Spleen (tissue), 11 donors: ENCODE data around the gene PRICKLE1. TPM values are rescaled to one million over a fixed set of nuclear protein-coding genes. Genes with fewer than 3 reads are reported as not detected.

Source experiments
- DNase-seq: peaks from one replicate; pipeline ENCODE4 v3.0.0-alpha.2; 2020
- H3K27ac ChIP-seq, 8 donors: fragments of 200-600 bp; sonication (generic) in 7 of 8; 1 replicate in 4 of 8; 2 replicates in 4 of 8; pipeline versions ENCODE4 v1.5.0 to v1.8.0; 2016 to 2021; ENCODE audit warnings: inconsistent platforms in 4 of 8, mild to moderate bottlenecking in 4 of 8, moderate library complexity in 1 of 8
- H3K27me3 ChIP-seq, 7 donors: fragments of 200-600 bp; sonication (generic) in 6 of 7; replicated peaks in 1 of 7; 1 replicate in 4 of 7; 2 replicates in 3 of 7; pipeline versions ENCODE4 v1.5.0 to v1.8.0; 2016 to 2021; ENCODE audit warnings: inconsistent platforms in 3 of 7, mild to moderate bottlenecking in 1 of 7
- H3K36me3 ChIP-seq, 6 donors: fragments of 200-600 bp; sonication (generic) in 5 of 6; 1 replicate in 4 of 6; 2 replicates in 2 of 6; pipeline versions ENCODE4 v1.5.0 to v1.8.0; 2016 to 2021; ENCODE audit warnings: inconsistent platforms in 2 of 6
- H3K4me1 ChIP-seq, 6 donors: fragments of 200-600 bp; sonication (generic) in 5 of 6; 1 replicate in 3 of 6; 2 replicates in 3 of 6; pipeline versions ENCODE4 v1.5.0 to v1.8.0; 2016 to 2021; ENCODE audit warnings: inconsistent platforms in 3 of 6
- H3K4me3 ChIP-seq, 8 donors: fragments of 200-600 bp; sonication (generic) in 7 of 8; 1 replicate in 4 of 8; 2 replicates in 4 of 8; pipeline versions ENCODE4 v1.5.0 to v1.8.0; 2016 to 2021; ENCODE audit warnings: inconsistent platforms in 4 of 8, mild to moderate bottlenecking in 4 of 8, moderate library complexity in 2 of 8
- H3K9me3 ChIP-seq, 8 donors: fragments of 200-600 bp; sonication (generic) in 7 of 8; 1 replicate in 4 of 8; 2 replicates in 4 of 8; pipeline versions ENCODE4 v1.5.0 to v1.8.0; 2016 to 2021; ENCODE audit warnings: inconsistent platforms in 4 of 8
- POLR2A ChIP-seq, 3 donors: fragments of 450-650 bp; IDR thresholded peaks; one replicate each; pipeline ENCODE4 v1.5.1; 2017; ENCODE audit warnings: antibody characterized with exemption in 3 of 3, mild to moderate bottlenecking in 1 of 3
- POLR2AphosphoS5 ChIP-seq, 3 donors: sonication (generic); formaldehyde crosslinking; IDR thresholded peaks; one replicate each; pipeline ENCODE4 v1.5.1; 2017; ENCODE audit warnings: antibody characterized with exemption in 3 of 3
- WGBS, 5 donors: extraction: QIAGEN DNeasy Blood & Tissue Kit in 3 of 5; methylation state at CpG; one replicate each; pipeline versions ENCODE4 v1.1.5 to v1.1.7; 2013 to 2018; 5-methylcytosine and 5-hydroxymethylcytosine counted together
- intact Hi-C: fragments of 100-400 bp; cut with DNase I; formaldehyde crosslinking; loops from one replicate; pipeline ENCODE4 v1.15.0; 2023; ENCODE audit warnings: low total_unique reads
- polyA plus RNA-seq, 3 donors: library from polyadenylated mRNA; stranded (reverse); fragments of 200-250 nt; gene quantifications; one replicate each; pipeline ENCODE4 v1.2.1, GENCODE V29; 2013
- total RNA-seq, 7 donors: library from RNA; depleted of rRNA in 3 of 7; stranded (reverse); fragments of >200 nt in 3 of 7; fragmentation: NEBNext Ultra II Directional in 4 of 7; extraction: Animal tissue kit (Norgen Biotek cat#: 25700) in 4 of 7; gene quantifications; one replicate each; pipeline versions ENCODE4 v1.1.0 to v1.2.1, GENCODE V29; 2016 to 2021
- TF ChIP-seq, protein P1 (sequence below), 11 experiments: fragments of 200-600 bp in 7 of 11; fragments of 450-650 bp in 4 of 11; sonication (generic) in 4 of 11; IDR thresholded peaks in 8 of 11; conservative IDR thresholded peaks in 3 of 11; 1 replicate in 7 of 11; 2 replicates in 4 of 11; pipeline versions ENCODE4 v1.4.0 to v1.8.0; 2016 to 2021; ENCODE audit warnings: antibody characterized with exemption in 11 of 11, inconsistent platforms in 4 of 11, mild to moderate bottlenecking in 1 of 11
- donor health status: healthy with polysubstance abuse.
- donor health status: DM: no; HTN: no; CAD: no; lungs with moderate emphysema.
- donor health status: DM: no; HTN: no; CAD: no.
- donor health status: Bipolar disorder and iron deficiency.
- donor health status: healthy.
- donor health status: DM: no; HTN: no; CAD: no.
- donor health status: DM: yes; HTN: yes; CAD: no.

Gene PRICKLE1
- total and polyA plus RNA-seq, 10 donors = 5.1 to 73.0 (median 29.3) TPM

DNA sequence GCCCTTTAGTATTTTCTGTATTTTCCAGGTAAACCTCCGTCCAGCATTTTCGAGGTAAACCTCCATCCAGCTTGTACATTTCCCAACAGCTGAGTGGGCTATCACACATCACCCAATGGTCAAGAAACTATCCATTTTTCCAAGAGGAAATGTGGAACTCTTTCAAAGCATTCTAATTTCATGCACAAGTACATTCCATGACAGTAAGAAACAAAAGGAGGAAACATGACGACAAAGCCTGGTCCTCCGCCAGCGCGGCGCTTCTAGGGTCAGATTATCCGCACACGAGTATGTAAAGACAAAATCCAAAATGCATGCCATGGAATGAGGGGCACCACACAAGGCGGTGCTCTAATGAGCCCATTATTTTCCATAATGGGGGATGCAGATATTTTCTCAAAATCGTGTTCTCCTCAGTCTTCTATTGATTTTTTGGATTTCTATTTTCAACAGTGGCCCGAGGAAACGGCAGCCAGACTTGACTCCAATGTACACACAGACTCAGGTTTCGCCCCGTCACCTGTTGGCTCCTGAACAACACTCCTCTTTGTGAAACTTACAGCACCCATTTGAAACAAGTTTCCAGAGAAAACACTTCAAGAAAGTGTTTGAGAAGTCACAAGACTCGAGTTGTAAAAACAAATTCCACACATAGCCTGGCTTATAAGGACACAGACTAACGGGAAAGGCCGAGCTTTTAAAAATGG lies 107.4 kb downstream of the PRICKLE1 start:
- no peak for TF ChIP-seq POLR2A (IDR thresholded peaks at IDR 0.05)
- TF ChIP-seq, protein P1, sequence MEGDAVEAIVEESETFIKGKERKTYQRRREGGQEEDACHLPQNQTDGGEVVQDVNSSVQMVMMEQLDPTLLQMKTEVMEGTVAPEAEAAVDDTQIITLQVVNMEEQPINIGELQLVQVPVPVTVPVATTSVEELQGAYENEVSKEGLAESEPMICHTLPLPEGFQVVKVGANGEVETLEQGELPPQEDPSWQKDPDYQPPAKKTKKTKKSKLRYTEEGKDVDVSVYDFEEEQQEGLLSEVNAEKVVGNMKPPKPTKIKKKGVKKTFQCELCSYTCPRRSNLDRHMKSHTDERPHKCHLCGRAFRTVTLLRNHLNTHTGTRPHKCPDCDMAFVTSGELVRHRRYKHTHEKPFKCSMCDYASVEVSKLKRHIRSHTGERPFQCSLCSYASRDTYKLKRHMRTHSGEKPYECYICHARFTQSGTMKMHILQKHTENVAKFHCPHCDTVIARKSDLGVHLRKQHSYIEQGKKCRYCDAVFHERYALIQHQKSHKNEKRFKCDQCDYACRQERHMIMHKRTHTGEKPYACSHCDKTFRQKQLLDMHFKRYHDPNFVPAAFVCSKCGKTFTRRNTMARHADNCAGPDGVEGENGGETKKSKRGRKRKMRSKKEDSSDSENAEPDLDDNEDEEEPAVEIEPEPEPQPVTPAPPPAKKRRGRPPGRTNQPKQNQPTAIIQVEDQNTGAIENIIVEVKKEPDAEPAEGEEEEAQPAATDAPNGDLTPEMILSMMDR (IDR thresholded peaks at IDR 0.05 in 8 of 11, conservative IDR thresholded peaks at IDR 0.05 in 3 of 11) = no peak
- peak in 1 of 3 donors; percentile 27 for TF ChIP-seq POLR2AphosphoS5 (IDR thresholded peaks at IDR 0.05)
- peak overlapping the region; percentile 81 to 94 (median 90) for H3K27ac ChIP-seq
- peak overlapping the region; percentile 66 to 97 (median 80) for H3K4me3 ChIP-seq
- peaks cover 0 to 28% (median 8%) of the 10 kb centered on the region in 7 donors for H3K27me3 ChIP-seq
- no peaks in the 10 kb centered on the region for H3K9me3 ChIP-seq
- intact Hi-C loops = loop anchor here (10.0 kb wide), 2 partner anchors 83 to 803 kb away; no protein-coding TSS in a partner anchor
- no peak for DNase-seq
- 37 to 52% (median 46%) methylated on average over 18 of the region's 18 CpGs for WGBS, 5 donors
- no peaks in the 10 kb centered on the region for H3K36me3 ChIP-seq
- peaks cover 7 to 74% (median 45%) of the 10 kb centered on the region in 6 donors for H3K4me1 ChIP-seq

DNA sequence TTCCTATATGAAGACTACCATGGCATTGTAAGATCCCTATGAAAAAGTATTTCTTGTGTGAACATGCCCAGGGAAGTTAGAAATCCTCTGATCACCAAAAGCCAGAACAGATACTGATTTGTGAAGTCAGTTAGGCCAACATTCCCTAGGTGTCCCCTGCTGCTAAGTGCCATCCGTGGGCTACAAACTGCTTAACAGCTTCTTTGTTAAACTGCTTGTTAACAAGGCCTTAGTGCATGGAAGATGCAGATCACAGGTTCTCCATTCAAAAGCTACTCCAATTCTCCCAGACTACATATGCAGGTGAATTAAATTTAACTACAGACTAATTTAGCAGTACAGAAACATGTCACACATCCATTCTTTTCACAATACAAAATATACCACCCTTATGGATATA lies 108.2 kb downstream of the PRICKLE1 start:
- DNase-seq = no peak
- Histone ChIP-seq H3K27ac (peak overlapping the region in 7 of 8 donors; percentile 84 to 94 (median 91)), H3K36me3 (no peaks in the 10 kb centered on the region), H3K4me3 (peak overlapping the region in 3 of 8 donors; percentile 78 to 97 (median 83)), H3K27me3 (peaks cover 0 to 28% (median 8%) of the 10 kb centered on the region in 7 donors), H3K9me3 (no peaks in the 10 kb centered on the region), H3K4me1 (peaks cover 7 to 78% (median 45%) of the 10 kb centered on the region in 6 donors)
- TF ChIP-seq, protein P1 (IDR thresholded peaks at IDR 0.05 in 8 of 11, conservative IDR thresholded peaks at IDR 0.05 in 3 of 11) = no peak
- TF ChIP-seq POLR2AphosphoS5 (IDR thresholded peaks at IDR 0.05) (no peak), POLR2A (IDR thresholded peaks at IDR 0.05) (no peak)
- intact Hi-C loops = loop anchor here (10.0 kb wide), 2 partner anchors 83 to 803 kb away; no protein-coding TSS in a partner anchor
- 70 to 92% (median 78%) methylated on average over 1 of the region's 1 CpG for WGBS, 5 donors

DNA sequence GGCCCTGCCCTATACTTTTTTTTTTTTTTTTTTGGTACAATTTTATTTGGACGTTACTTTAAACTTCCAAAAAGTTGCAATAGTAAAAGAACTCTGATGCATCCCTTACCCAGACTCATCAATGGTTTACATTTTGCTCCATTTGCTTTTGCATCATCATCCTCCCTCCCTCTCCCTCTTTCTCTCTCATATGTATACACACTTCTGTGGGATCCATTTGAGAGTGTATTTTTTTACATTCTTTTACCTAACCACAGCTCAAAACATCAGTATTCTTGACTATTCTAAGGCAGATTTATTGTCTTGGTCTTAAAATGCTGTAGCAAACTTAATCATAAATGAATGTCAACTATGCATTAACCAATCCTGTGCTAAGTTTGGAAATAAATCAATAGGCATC lies 111.6 kb downstream of the PRICKLE1 start:
- Histone ChIP-seq H3K4me1 (peaks cover 10 to 87% (median 64%) of the 10 kb centered on the region in 6 donors), H3K27ac (no peak overlapping the region), H3K27me3 (peaks cover 0 to 11% (median 2%) of the 10 kb centered on the region in 7 donors), H3K9me3 (no peaks in the 10 kb centered on the region), H3K36me3 (no peaks in the 10 kb centered on the region), H3K4me3 (no peak overlapping the region)
- no peak for DNase-seq
- TF ChIP-seq, protein P1 (IDR thresholded peaks at IDR 0.05 in 8 of 11, conservative IDR thresholded peaks at IDR 0.05 in 3 of 11) = no peak
- TF ChIP-seq POLR2AphosphoS5 (IDR thresholded peaks at IDR 0.05) (no peak), POLR2A (IDR thresholded peaks at IDR 0.05) (no peak)
- intact Hi-C loops = no loop called here
- WGBS, 5 donors = 55 to 100% (median 90%) methylated on average over 1 of the region's 1 CpG

DNA sequence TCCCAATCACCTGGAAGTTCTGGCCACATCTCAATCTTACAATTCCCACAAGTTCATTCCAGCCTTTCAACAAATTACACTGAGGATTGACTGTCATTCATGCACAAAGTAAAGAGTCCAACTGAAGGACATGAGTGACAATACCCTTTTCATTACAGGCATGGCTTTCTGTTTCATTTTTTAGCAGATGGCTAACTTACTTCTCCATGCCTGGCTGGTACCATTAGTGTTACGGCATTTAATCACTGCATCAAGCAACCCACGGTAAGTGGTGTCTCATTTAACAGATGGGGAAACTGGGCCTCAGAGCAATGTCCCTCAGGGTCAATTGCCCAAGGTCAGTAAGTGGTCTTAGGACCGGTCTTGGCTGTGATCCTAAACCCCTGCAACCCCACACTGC lies 114.4 kb downstream of the PRICKLE1 start:
- no peak overlapping the region for H3K4me3 ChIP-seq
- peak overlapping the region in 6 of 8 donors; percentile 9 to 67 (median 42) for H3K27ac ChIP-seq
- no peaks in the 10 kb centered on the region for H3K9me3 ChIP-seq
- intact Hi-C loops = no loop called here
- TF ChIP-seq POLR2A (IDR thresholded peaks at IDR 0.05) (no peak), POLR2AphosphoS5 (IDR thresholded peaks at IDR 0.05) (no peak)
- TF ChIP-seq, protein P1 (IDR thresholded peaks at IDR 0.05 in 8 of 11, conservative IDR thresholded peaks at IDR 0.05 in 3 of 11) = no peak
- WGBS, 5 donors = 36 to 73% (median 57%) methylated on average over 3 of the region's 3 CpGs
- H3K27me3 ChIP-seq = no peaks in the 10 kb centered on the region
- H3K36me3 ChIP-seq = peaks cover 0 to 21% (median 4%) of the 10 kb centered on the region in 6 donors
- peaks cover 12 to 87% (median 65%) of the 10 kb centered on the region in 6 donors for H3K4me1 ChIP-seq
- DNase-seq = no peak
